Hepatocyte (in vitro differentiated cells): ENCODE results near the gene RALGAPB. TPM values are rescaled to one million over a fixed set of nuclear protein-coding genes. Genes with fewer than 3 reads are reported as not detected.

Source experiments
- DNase-seq: peaks from one replicate; pipeline ENCODE4 v3.0.0-alpha.2; 2016; ENCODE audit warnings: low spot score
- H2AFZ ChIP-seq: fragments of 200-600 bp; sonication (generic); 2 replicates; pipeline ENCODE4 v1.6.0; 2016; ENCODE audit warnings: antibody characterized with exemption, mild to moderate bottlenecking
- H3K27ac ChIP-seq: fragments of 200-600 bp; sonication (generic); 2 replicates; pipeline ENCODE4 v1.5.1; 2016; ENCODE audit warnings: mild to moderate bottlenecking
- H3K27me3 ChIP-seq: fragments of 200-600 bp; sonication (generic); 2 replicates; pipeline ENCODE4 v1.6.1; 2016
- H3K36me3 ChIP-seq: fragments of 200-600 bp; sonication (generic); replicated peaks from 2 replicates; pipeline ENCODE4 v1.5.1; 2016; ENCODE audit warnings: low read depth; ENCODE audit not compliant: insufficient read depth
- H3K4me1 ChIP-seq: fragments of 200-600 bp; sonication (generic); 2 replicates; pipeline ENCODE4 v1.5.1; 2016; ENCODE audit warnings: mild to moderate bottlenecking, moderate library complexity; ENCODE audit not compliant: insufficient read depth
- H3K4me2 ChIP-seq: fragments of 200-600 bp; sonication (generic); 2 replicates; pipeline ENCODE4 v1.6.0; 2016
- H3K4me3 ChIP-seq: fragments of 200-600 bp; sonication (generic); 2 replicates; pipeline ENCODE4 v1.5.1; 2016; ENCODE audit warnings: mild to moderate bottlenecking
- H3K79me2 ChIP-seq: fragments of 200-600 bp; sonication (generic); 2 replicates; pipeline ENCODE4 v1.6.0; 2017; ENCODE audit warnings: mild to moderate bottlenecking
- H3K9me2 ChIP-seq: fragments of 200-600 bp; sonication (generic); replicated peaks from 2 replicates; pipeline ENCODE4 v1.6.0; 2017; ENCODE audit warnings: mild to moderate bottlenecking; ENCODE audit not compliant: insufficient read depth
- H3K9me3 ChIP-seq: fragments of 200-600 bp; sonication (generic); 2 replicates; pipeline ENCODE4 v1.5.1; 2016; ENCODE audit warnings: low read depth, mild to moderate bottlenecking
- H4K20me1 ChIP-seq: fragments of 200-600 bp; sonication (generic); 2 replicates; pipeline ENCODE4 v1.6.0; 2016; ENCODE audit warnings: mild to moderate bottlenecking; ENCODE audit not compliant: insufficient read depth, poor library complexity, severe bottlenecking
- EZH2 ChIP-seq: fragments of 200-600 bp; sonication (generic); IDR thresholded peaks from 2 replicates; pipeline ENCODE4 v1.6.1; 2016; ENCODE audit warnings: antibody characterized with exemption, mild to moderate bottlenecking, borderline replicate concordance
- EZH2phosphoT487 ChIP-seq: fragments of 200-600 bp; sonication (generic); IDR thresholded peaks from one replicate; pipeline ENCODE4 v1.6.1; 2018; ENCODE audit warnings: antibody characterized with exemption, mild to moderate bottlenecking, low read depth, moderate library complexity; ENCODE audit not compliant: unreplicated experiment, severe bottlenecking
- WGBS: methylation state at CpG from one replicate; pipeline ENCODE4 v1.1.6; 2016; ENCODE audit warnings: low lambda C conversion rate; ENCODE audit errors: missing lambda C conversion rate; 5-methylcytosine and 5-hydroxymethylcytosine counted together
- polyA plus RNA-seq: library from polyadenylated mRNA; unstranded; fragments of >200 nt; fragmentation: Nextera tagmentation; extraction: Ambion mirVana; gene quantifications from 2 replicates; pipeline ENCODE4 v1.2.1, GENCODE V29; 2016
- total RNA-seq: library from RNA; depleted of rRNA; stranded (reverse); fragments of >200 nt; gene quantifications from 2 replicates; pipeline ENCODE4 v1.2.3, GENCODE V29; 2014
- TF ChIP-seq, protein P1 (sequence below): fragments of 200-600 bp; sonication (generic); IDR thresholded peaks from 2 replicates; pipeline ENCODE4 v1.5.1; 2016; ENCODE audit warnings: antibody characterized with exemption, mild to moderate bottlenecking; ENCODE audit not compliant: poor library complexity

The RALGAPB gene
- total and polyA plus RNA-seq, 2 experiments from 2014 or later: 7.7 to 31.8 TPM

GRCh38 chr20:38523697-38524096, 51.1 kb downstream of the RALGAPB start:
- Histone ChIP-seq H3K79me2 (no peaks in the 10 kb centered on the region), H3K27me3 (no peaks in the 10 kb centered on the region), H4K20me1 (no peaks in the 10 kb centered on the region), H3K4me3 (no peak overlapping the region), H3K9me2 (no peaks in the 10 kb centered on the region), H3K36me3 (no peaks in the 10 kb centered on the region), H2AFZ (no peak overlapping the region), H3K4me1 (no peaks in the 10 kb centered on the region), H3K27ac (no peak overlapping the region), H3K9me3 (no peaks in the 10 kb centered on the region), H3K4me2 (no peak overlapping the region)
- TF ChIP-seq, protein P1, sequence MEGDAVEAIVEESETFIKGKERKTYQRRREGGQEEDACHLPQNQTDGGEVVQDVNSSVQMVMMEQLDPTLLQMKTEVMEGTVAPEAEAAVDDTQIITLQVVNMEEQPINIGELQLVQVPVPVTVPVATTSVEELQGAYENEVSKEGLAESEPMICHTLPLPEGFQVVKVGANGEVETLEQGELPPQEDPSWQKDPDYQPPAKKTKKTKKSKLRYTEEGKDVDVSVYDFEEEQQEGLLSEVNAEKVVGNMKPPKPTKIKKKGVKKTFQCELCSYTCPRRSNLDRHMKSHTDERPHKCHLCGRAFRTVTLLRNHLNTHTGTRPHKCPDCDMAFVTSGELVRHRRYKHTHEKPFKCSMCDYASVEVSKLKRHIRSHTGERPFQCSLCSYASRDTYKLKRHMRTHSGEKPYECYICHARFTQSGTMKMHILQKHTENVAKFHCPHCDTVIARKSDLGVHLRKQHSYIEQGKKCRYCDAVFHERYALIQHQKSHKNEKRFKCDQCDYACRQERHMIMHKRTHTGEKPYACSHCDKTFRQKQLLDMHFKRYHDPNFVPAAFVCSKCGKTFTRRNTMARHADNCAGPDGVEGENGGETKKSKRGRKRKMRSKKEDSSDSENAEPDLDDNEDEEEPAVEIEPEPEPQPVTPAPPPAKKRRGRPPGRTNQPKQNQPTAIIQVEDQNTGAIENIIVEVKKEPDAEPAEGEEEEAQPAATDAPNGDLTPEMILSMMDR: no peak
- TF ChIP-seq EZH2phosphoT487: no peak
- no peak for TF ChIP-seq EZH2
- 96% methylated on average over 1 of the region's 1 CpG for WGBS
- DNase-seq: no peak

GRCh38 chr20:38528167-38528566, 55.5 kb downstream of the RALGAPB start:
- no peak overlapping the region for H3K4me3 ChIP-seq
- H4K20me1 ChIP-seq: no peaks in the 10 kb centered on the region
- H3K4me2 ChIP-seq: no peak overlapping the region
- H3K9me2 ChIP-seq: no peaks in the 10 kb centered on the region
- DNase-seq: no peak
- WGBS: 100% methylated on average over 3 of the region's 3 CpGs
- no peaks in the 10 kb centered on the region for H3K4me1 ChIP-seq
- H3K9me3 ChIP-seq: no peaks in the 10 kb centered on the region
- H3K36me3 ChIP-seq: no peaks in the 10 kb centered on the region
- H3K79me2 ChIP-seq: no peaks in the 10 kb centered on the region
- H2AFZ ChIP-seq: no peak overlapping the region
- TF ChIP-seq, protein P1: no peak
- TF ChIP-seq EZH2: no peak
- TF ChIP-seq EZH2phosphoT487: no peak
- H3K27me3 ChIP-seq: no peaks in the 10 kb centered on the region
- H3K27ac ChIP-seq: no peak overlapping the region

- no peak overlapping the region for H3K27ac ChIP-seq
- no peak overlapping the region for H3K4me3 ChIP-seq
- no peaks in the 10 kb centered on the region for H3K27me3 ChIP-seq
- 92% methylated on average over 1 of the region's 1 CpG for WGBS
- no peaks in the 10 kb centered on the region for H3K9me3 ChIP-seq
- H3K9me2 ChIP-seq: no peaks in the 10 kb centered on the region
- no peaks in the 10 kb centered on the region for H3K4me1 ChIP-seq
- no peak overlapping the region for H2AFZ ChIP-seq
- no peak for DNase-seq
- no peaks in the 10 kb centered on the region for H3K79me2 ChIP-seq
- H3K36me3 ChIP-seq: no peaks in the 10 kb centered on the region
- no peak for TF ChIP-seq EZH2phosphoT487
- TF ChIP-seq EZH2: no peak
- TF ChIP-seq, protein P1: no peak
- H3K4me2 ChIP-seq: no peak overlapping the region
- H4K20me1 ChIP-seq: no peaks in the 10 kb centered on the region
Observed at GRCh38 chr20:38531021-38531420, 58.4 kb downstream of the RALGAPB start.

- Histone ChIP-seq H3K4me1 (no peaks in the 10 kb centered on the region), H3K4me3 (no peak overlapping the region), H3K4me2 (no peak overlapping the region), H3K79me2 (no peaks in the 10 kb centered on the region), H2AFZ (no peak overlapping the region), H3K9me2 (no peaks in the 10 kb centered on the region), H4K20me1 (no peaks in the 10 kb centered on the region), H3K9me3 (no peaks in the 10 kb centered on the region), H3K36me3 (no peaks in the 10 kb centered on the region), H3K27ac (no peak overlapping the region), H3K27me3 (no peaks in the 10 kb centered on the region)
- no peak for TF ChIP-seq EZH2phosphoT487
- TF ChIP-seq, protein P1: no peak
- TF ChIP-seq EZH2: no peak
- DNase-seq: no peak
- 99% methylated on average over 11 of the region's 11 CpGs for whole genome bisulfite sequencing
Observed at GRCh38 chr20:38534756-38535155, 62.1 kb downstream of the RALGAPB start.
